CD4-positive, alpha-beta T cell treated with Interleukin-17A for 4 hours (primary cell): ENCODE results near the gene TMEM132D.

Experiments used
- DNase-seq: peaks from one replicate; pipeline ENCODE4 v3.0.0-alpha.2; 2020; ENCODE audit warnings: mixed read lengths

Gene TMEM132D

GRCh38 chr12:129641926-129642325 lies 261.9 kb downstream of the TMEM132D start:
- no peak for DNase-seq

- DNase-seq, result no peak
Observed at GRCh38 chr12:129635021-129635685, 268.7 kb downstream of the TMEM132D start.

DNA sequence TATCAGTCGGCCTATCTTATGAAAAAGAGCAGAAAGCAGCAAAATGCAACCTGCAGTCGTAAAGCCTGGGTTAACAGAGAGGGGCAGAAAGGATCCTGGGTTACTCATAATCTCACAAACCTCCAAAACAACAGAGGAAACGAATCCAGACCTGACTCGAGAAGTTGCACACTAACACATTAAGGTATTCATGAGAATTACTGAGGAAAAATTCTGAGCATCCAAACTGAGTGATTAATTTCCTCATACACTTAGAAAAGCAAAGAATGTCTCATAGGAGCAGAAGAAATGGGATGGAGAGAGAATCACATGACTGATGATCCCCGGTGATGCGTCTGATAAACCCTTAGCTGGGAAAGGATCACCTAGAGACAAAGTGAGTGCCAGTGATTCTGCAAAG lies 272.5 kb downstream of the TMEM132D start:
- DNase-seq, result no peak

- DNase-seq, result no peak
Observed at GRCh38 chr12:129629901-129630300, 273.9 kb downstream of the TMEM132D start.

GRCh38 chr12:129622566-129622965 lies 281.3 kb downstream of the TMEM132D start:
- no peak for DNase-seq

- no peak for DNase-seq
Observed at GRCh38 chr12:129619271-129619670, 284.6 kb downstream of the TMEM132D start.

DNA sequence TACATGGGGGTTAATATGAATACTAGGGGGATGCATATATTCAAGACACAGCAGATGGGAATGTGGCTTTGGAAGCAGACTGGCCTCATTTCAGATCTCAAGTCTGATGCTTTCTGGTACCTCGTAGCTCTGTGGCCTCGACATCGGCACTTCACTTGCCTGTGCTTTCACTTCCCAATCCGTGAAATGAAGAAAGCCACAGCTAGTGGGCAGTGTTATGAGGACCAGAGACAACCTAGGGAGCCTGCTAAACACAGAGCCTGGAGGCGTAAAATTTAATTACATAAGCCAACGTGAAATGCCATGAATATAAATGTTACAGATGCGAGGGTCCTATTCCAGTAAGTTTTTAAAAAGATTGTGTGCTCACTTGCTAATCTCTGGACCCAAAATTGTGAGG lies 286.0 kb downstream of the TMEM132D start:
- DNase-seq, result no peak

DNA sequence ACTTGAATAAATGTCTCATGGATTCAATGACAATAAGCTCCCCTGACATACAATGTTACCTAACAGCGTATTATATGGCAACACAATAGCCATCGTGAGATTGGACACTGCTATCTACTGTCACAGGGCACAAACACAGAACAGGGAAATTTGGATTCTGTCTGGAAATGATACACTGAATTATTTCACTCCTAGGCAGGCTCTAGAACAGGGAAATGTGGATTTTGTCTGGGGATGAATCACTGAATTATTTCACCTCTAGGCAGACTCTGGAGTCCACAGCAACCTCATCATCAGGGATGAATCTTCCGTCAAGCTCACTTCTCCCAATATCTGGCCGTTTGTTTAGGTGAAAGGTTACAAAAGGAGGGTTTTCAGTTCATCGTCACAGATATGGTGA lies 288.8 kb downstream of the TMEM132D start:
- no peak for DNase-seq

DNA sequence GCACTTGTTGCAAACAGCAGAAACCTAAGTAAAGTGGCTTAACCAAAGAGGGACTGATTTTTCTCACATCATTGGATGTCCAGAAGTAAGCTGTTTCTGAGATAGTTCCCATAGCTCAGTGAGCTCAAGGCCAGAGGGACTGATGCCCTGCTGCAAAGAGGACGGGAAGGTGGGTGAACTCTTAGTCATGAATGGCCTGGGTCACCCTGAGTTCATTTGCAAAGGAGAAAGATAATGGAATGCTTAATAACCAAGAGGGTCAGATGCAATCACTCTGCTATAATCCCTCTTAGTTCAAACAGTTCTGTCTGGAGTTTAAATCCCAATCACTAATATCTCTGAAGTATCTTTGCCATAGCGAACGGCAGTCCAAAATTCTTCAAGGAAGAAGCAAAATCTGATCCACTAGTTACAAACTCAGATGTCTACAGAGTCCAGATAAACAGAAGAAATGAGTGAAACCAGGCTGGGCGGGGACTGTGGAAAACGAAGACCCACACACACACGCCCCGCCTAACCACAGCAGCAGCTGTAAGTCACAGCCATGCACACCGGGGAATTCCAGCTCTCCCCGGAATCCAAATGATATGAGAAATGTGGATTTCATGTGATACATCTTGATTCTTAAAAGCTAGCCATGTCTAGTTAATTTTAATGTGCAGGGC lies 289.5 kb downstream of the TMEM132D start:
- no peak for DNase-seq

GRCh38 chr12:129613314-129613713 lies 290.5 kb downstream of the TMEM132D start:
- DNase-seq, result no peak

DNA sequence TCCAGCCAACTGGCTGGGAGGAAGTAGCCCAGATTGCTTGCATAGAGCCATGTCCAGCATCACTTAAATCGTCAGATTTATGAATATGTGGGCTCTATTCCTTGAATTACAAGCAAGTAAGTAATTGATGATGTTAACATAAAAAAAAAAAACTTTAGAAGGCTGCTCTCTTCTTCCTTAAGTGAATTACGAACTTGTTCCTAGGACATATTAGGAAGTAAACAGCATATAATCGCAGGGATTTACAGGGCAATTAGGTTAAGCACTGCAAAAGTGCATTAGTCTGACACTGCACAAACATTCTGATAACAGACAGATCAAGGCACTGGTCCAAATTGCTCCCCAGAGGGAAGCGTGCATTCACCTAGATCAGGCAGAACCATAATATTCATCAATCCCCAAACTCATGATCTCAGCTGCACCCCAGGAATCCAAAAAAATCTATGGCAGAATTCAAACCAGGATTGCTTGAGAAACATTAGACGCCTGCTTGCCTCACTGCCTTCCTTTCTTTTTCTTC lies 293.2 kb downstream of the TMEM132D start:
- DNase-seq, result no peak

- no peak for DNase-seq
Observed at GRCh38 chr12:129607756-129608155, 296.1 kb downstream of the TMEM132D start.

- DNase-seq, result no peak
Observed at GRCh38 chr12:129607301-129607700, 296.5 kb downstream of the TMEM132D start.

- DNase-seq, result no peak
Observed at GRCh38 chr12:129606239-129606638, 297.6 kb downstream of the TMEM132D start.

- no peak for DNase-seq
Observed at GRCh38 chr12:129605666-129606065, 298.2 kb downstream of the TMEM132D start.

GRCh38 chr12:129604506-129604905 lies 299.3 kb downstream of the TMEM132D start:
- DNase-seq, result no peak

GRCh38 chr12:129599406-129599805 lies 304.4 kb downstream of the TMEM132D start:
- no peak for DNase-seq

GRCh38 chr12:129594098-129594497 lies 309.7 kb downstream of the TMEM132D start:
- no peak for DNase-seq

GRCh38 chr12:129592449-129592848 lies 311.4 kb downstream of the TMEM132D start:
- DNase-seq, result no peak

GRCh38 chr12:129589503-129589902 lies 314.3 kb downstream of the TMEM132D start:
- DNase-seq, result no peak

DNA sequence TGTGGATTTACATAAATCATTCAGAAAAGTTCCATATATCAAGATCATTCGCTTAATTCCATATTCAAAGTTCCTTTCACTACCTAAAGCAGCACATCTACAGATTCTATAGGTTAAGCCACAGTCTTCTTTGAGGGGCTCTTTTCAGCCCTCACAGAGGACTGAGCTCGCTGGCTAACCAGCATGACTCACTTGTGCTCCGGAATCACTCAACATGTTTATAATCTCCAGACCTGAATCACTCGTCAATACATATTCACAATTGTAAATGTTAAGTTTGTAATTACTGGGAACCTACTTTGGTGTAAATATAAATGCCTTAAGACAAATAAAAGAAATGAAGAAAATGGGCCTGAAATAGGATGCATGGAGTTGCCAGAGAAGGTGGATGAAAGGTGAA lies 315.7 kb downstream of the TMEM132D start:
- DNase-seq, result no peak

GRCh38 chr12:129585296-129585695 lies 318.5 kb downstream of the TMEM132D start:
- no peak for DNase-seq

- DNase-seq, result no peak
Observed at GRCh38 chr12:129579879-129580278, 323.9 kb downstream of the TMEM132D start.

GRCh38 chr12:129571901-129572494 lies 331.8 kb downstream of the TMEM132D start:
- DNase-seq, result no peak
